ENCODE results near the gene CRTC1.
A peak's percentile ranks its signal among the peaks of the same experiment; 100 is the strongest.

The CRTC1 gene

DNA sequence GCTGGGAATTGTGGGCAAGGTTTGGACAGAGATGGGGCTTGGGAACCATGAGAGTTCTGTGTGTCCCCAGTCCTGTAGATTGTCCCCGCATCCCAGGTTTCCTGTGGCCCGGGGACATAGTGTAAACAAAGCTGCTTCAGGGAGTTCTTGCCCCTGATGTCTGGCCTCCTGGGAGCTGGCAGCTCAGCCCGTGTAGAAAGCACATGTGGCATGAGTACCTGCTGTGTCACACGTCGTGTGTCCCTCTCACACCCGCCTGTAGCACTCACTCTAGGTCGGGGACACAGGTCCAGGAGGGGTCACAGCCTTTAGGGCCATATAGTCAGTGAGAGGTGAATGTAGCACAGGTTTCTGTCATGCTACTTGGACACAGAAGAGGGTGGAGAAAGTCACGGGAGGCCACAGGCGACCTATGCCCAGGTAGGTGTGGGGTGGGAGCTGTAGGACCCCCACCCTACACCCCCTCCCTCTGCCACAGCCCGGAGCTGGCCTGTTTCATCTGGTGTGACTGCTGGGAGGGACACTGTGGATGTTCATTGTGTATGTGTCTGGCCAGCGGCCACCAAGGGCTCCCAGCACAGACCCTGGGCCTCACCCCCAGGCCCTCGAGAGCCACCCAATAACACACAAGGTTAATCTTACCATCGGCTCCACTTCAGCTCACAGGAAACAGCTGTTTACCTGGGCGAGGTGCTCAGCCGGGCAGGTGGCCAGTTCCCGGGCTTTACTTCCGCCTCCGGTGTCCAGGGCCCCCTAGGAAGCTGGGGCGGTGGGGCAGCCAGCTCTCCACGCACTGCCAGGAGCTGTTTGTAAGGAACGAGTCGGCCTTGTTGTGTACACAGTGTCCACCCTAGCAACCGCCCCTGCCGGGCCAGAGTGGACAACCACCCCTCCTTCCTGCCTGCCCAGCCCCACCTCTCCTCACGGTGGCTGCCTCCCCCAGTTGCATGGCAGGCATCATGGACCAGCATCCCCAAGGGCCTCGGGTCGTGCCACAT lies 57.9 kb downstream of the CRTC1 start:
- intact Hi-C loops (cut with micrococcal nuclease), result no loop called here
- no peaks in the 10 kb centered on the region for H3K4me1 Mint-ChIP-seq (ENCODE audit: low read depth)
- H3K27me3 Mint-ChIP-seq, result no peaks in the 10 kb centered on the region
- no peak overlapping the region for H3K4me3 Mint-ChIP-seq
- peaks cover 16% of the 10 kb centered on the region for H3K36me3 Mint-ChIP-seq (ENCODE audit: low read depth)
- H3K9me3 Mint-ChIP-seq, result no peaks in the 10 kb centered on the region
- no peak overlapping the region for H3K27ac Mint-ChIP-seq

DNA sequence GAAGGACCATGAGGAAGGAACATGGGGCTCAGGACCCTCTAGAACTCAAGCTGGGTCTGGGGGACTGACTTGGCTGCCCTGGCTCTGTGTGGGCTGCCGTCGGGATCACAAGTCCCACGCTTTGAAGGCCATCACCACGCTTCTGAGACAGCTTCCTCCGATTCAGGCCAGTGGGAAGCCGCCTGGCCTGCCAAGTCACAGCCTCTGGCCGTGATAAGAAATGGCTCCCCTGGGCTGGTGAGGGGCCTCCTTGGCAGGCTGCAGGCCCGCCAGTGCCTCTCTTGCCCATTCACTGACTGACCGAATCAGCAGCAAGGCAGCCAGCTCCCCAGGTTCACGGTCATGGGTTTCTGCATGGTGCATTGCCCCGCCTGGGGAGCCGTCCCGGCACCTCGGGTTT lies 58.8 kb downstream of the CRTC1 start:
- no peaks in the 10 kb centered on the region for H3K9me3 Mint-ChIP-seq
- H3K27ac Mint-ChIP-seq, result no peak overlapping the region
- no peaks in the 10 kb centered on the region for H3K4me1 Mint-ChIP-seq (ENCODE audit: low read depth)
- H3K4me3 Mint-ChIP-seq, result no peak overlapping the region
- intact Hi-C loops (cut with micrococcal nuclease), result no loop called here
- H3K27me3 Mint-ChIP-seq, result no peaks in the 10 kb centered on the region
- H3K36me3 Mint-ChIP-seq (ENCODE audit: low read depth), result peaks cover 23% of the 10 kb centered on the region

DNA sequence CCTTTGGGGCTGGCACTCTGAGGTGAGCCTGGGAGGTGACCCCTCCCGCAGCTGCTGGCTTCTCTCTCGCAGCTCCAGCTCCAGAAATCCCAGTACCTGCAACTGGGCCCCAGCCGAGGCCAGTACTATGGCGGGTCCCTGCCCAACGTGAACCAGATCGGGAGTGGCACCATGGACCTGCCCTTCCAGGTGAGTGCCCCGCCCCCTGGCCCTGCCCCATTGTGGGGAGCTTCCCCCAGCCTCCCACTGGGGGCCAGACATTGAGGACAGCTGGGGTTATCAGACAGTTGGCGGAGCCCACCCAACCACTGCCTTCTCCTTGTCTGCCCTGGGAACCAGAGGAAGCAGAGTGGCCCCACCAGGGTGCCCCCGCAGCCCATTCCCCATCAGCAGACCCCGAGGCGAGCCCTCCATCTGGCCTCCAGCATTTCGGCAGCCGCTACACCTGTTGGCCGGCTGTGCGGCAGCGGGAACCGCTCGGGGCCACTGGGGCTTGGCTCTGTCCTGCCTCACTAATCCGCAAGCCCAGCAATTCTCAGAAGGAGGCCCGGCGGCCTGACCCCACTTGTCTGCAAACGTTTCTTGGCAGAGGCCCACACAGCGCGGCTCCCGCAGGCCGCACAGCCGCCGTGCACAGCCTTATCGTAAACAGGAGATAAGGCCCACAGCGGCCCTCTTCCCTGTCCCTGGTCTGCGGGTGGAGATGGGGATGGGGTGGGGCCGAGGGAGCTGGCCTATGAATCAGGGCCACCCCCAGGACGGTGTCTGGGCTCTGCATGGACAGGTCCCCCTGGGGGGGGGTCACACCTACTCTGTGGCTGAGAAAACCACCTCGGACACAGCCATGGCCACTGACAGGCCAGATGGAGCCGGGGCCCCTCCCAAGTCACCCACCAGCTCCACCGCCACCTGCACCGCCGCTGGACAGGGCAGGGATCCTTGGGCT lies 59.6 kb downstream of the CRTC1 start:
- intact Hi-C loops (cut with micrococcal nuclease), result no loop called here
- no peaks in the 10 kb centered on the region for H3K9me3 Mint-ChIP-seq
- no peaks in the 10 kb centered on the region for H3K27me3 Mint-ChIP-seq
- H3K4me3 Mint-ChIP-seq, result no peak overlapping the region
- H3K27ac Mint-ChIP-seq, result no peak overlapping the region
- no peaks in the 10 kb centered on the region for H3K4me1 Mint-ChIP-seq (ENCODE audit: low read depth)
- peaks cover 23% of the 10 kb centered on the region for H3K36me3 Mint-ChIP-seq (ENCODE audit: low read depth)

DNA sequence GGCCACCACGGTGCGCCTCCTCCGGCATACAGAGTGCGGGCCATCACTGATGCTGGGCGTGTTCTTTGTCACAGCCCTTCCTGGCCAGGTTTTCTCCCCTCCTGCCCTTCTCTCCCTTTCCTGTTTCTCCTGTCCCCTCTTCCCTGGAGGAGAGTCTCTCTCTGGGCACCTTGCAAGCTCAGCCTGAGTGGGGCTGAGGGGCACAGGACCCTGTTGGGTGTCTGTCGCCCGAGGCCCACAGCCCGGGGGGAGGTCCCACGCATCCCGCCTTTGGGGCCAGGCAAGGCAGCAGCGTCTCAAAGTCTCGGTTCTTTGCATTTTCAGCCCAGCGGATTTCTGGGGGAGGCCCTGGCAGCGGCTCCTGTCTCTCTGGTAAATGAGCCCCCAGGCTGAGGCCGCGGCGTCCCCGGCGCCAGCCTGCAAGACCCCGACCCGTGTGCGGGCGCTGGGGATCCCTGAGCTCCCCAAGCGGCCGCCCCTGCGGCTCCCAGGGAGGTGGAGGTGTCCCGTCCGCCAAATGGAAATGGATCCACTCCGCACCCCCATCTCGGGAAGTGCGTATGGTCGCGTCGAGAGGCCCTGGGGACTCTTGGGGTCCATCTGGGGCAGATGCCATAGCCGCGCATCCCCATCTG lies 60.4 kb downstream of the CRTC1 start:
- no peak overlapping the region for H3K4me3 Mint-ChIP-seq

DNA sequence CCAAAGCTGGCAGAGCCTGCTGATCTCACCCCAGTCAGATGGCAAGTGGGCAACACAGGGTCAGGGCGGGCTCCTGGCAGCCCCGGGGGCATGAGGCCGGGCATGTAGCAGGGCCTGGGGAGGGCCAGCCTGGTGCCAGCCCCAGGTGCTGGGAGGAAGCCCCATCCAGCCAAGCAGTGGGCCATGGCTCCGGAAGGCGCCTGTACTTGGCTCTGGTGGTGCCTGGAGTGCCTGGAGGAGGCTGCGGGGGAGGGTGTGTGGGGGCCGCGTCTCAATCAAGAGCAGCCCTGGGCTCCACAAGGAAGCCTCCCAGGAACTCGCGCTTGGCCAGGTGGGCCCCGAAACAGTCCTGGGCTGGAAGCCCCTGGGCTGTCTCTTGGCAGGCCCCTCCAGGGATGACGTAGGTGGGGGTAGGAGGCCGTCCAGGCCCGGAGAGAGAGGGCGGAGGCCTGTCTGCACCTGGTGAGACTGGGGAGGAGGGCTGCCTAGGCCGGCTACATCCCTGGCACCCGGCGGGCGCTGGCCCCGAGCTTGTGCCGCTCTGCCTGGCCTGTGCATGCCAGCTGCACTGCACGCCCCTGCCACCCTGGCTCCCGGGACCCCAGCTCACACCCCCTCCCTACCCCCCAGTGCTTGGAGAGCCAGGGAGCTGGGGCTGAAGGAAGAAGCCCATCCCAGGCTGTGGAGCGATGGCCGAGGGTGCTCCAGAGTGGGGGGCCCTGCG lies 61.7 kb downstream of the CRTC1 start:
- Mint-ChIP-seq H3K4me1 (ENCODE audit: low read depth) (peaks cover 5% of the 10 kb centered on the region), H3K9me3 (no peaks in the 10 kb centered on the region), H3K4me3 (no peak overlapping the region), H3K27ac (no peak overlapping the region), H3K36me3 (ENCODE audit: low read depth) (peaks cover 32% of the 10 kb centered on the region), H3K27me3 (no peaks in the 10 kb centered on the region)
- intact Hi-C loops (cut with micrococcal nuclease), result no loop called here

More for the DNA sequence above, 60.4 kb downstream of the CRTC1 start:
- Mint-ChIP-seq H3K4me1 (ENCODE audit: low read depth) (no peaks in the 10 kb centered on the region), H3K36me3 (ENCODE audit: low read depth) (peaks cover 23% of the 10 kb centered on the region), H3K9me3 (no peaks in the 10 kb centered on the region), H3K27ac (no peak overlapping the region), H3K27me3 (no peaks in the 10 kb centered on the region)
- intact Hi-C loops (cut with micrococcal nuclease), result no loop called here

DNA sequence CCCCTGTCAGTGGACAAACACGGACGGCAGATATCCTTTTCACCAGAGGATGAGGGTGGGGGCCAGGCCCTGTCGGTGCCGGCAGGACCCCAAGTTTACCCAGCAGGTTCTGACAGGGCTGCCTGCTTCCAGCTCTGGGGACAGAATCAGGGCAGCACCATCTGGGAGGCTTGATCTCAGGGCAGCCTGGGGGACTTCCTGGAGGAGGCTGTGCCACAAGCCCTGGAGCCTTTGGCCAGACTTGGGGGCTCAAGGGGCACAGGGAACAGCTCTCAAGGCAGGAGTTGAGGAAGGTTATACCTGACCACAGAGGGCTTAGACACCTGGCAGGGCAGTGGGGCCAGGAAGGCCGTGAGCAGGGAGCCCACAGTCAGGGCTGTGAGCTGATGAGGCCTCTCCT lies 62.5 kb downstream of the CRTC1 start:
- intact Hi-C loops (cut with micrococcal nuclease), result no loop called here
- Mint-ChIP-seq H3K27ac (peak overlapping the region; percentile 48), H3K4me3 (no peak overlapping the region), H3K27me3 (no peaks in the 10 kb centered on the region), H3K9me3 (no peaks in the 10 kb centered on the region), H3K36me3 (ENCODE audit: low read depth) (peaks cover 39% of the 10 kb centered on the region), H3K4me1 (ENCODE audit: low read depth) (peaks cover 12% of the 10 kb centered on the region)

DNA sequence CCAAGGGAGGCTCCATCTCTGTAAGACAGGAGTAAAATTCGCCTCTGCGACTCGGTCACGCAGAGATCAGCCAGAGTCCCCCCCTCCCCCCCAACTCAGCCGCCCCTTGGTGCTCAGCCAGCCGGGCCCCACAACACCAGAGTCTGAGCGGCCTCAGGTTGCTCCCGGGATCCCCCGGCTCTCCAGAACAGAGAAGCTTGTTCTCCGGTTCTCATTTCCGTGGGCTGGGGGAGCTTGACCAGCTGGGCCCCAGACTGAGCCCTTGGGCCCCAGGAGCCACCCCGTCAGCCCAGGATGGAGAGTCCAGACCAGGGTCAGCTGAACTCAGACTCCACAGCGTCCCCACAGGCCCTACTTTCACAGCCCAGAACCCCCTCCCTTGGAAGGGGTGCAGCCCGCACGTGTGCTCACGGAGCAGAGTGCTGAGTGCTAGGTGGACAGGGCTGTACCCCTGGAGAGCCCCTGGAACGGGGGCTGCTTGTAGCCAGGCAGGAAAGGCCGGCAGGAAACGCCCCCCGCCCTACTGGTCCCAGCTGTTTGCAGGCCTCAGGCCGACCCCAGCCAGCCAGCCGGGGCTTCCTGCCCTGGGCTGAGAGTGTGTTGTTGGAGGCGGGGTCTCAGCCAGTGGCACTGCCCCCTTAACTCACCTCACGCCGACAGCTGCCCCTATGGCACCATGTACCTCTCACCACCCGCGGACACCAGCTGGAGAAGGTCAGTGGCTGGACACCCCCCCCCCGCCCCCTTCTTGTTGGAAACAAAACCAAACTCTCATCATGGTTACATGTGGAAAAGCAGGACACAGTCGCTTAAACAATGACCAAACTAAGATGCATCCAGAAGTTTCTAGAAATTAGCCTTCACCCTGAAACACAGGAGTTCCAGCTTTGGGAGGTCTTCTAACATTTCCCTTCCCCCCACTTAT lies 63.2 kb downstream of the CRTC1 start:
- Mint-ChIP-seq H3K27ac (no peak overlapping the region), H3K4me3 (no peak overlapping the region), H3K27me3 (no peaks in the 10 kb centered on the region), H3K36me3 (ENCODE audit: low read depth) (peaks cover 47% of the 10 kb centered on the region), H3K9me3 (no peaks in the 10 kb centered on the region), H3K4me1 (ENCODE audit: low read depth) (peaks cover 18% of the 10 kb centered on the region)
- intact Hi-C loops (cut with micrococcal nuclease), result no loop called here

DNA sequence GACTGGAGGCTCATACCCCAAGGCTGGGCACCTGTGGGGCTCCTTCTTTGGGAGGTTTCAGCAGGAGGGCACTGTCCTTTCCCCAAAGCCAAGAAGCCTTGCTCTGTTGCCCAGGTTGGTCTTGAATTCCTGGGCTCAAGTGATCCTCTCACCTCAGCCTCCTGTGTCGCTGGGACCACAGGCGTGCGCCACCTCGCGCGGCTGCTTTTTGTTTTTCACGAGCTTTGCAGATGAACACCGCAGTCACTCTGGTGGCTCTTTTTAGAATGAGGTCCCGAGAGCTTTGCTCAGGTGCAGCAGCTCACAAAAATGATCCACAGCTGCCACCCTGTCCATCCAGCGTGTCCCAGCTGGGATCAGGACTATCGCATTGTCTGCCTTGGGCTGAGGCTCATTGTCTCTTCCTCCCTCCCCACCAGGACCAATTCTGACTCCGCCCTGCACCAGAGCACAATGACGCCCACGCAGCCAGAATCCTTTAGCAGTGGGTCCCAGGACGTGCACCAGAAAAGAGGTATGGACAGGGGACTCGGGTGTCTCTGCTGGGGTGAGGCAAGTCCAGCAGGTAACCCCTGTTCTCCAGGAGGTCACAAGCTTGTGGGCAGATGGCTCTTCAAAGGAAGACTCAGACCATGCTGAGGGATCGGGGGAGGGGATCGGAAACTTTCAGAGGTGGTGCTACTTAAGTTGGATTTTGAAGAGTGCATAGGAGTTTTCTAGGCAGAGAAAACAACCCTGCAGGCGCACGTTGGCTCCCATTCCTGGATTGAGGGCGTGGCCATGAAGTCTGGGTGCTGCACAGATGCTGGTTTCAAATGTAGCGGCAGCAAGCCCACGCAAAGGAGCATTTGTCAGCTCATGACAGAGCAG lies 66.1 kb downstream of the CRTC1 start:
- Mint-ChIP-seq H3K27ac (no peak overlapping the region), H3K27me3 (no peaks in the 10 kb centered on the region), H3K36me3 (ENCODE audit: low read depth) (peaks cover 58% of the 10 kb centered on the region), H3K4me1 (ENCODE audit: low read depth) (peaks cover 18% of the 10 kb centered on the region), H3K9me3 (no peaks in the 10 kb centered on the region), H3K4me3 (no peak overlapping the region)
- intact Hi-C loops (cut with micrococcal nuclease), result no loop called here

DNA sequence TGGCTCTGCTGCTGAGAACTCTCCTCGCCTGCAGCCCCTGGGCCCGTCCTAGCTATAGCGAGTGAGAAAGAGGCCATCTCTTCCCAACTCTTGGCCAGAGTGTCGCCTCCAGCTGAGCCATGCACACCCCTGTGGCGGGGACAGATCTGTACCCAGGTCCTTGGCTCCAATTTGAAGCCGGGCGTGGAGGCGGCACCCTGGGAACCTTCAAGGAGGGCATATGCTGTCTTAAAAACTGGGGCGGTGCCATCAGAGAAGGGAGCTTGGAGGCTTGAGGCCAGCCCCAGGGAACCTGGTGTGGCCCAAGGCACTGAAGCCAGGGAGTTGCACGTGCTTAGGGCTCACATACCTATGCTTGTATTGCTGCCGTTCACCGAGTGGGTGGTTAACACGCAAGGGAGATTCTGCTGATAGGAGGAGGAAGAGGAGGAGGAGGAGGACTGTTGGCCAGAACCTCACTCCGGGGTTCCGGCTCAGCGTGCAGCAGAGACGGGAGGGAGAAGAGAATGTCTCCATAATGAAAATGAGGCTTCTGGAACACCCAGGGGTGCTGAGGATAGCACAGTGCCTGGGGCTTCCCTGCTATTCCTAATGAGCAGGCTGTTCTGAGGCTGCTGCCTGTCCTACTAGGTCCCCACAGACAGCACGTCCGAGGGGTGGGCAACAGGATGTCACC lies 67.0 kb downstream of the CRTC1 start:
- no peaks in the 10 kb centered on the region for H3K27me3 Mint-ChIP-seq
- intact Hi-C loops (cut with micrococcal nuclease), result no loop called here

DNA sequence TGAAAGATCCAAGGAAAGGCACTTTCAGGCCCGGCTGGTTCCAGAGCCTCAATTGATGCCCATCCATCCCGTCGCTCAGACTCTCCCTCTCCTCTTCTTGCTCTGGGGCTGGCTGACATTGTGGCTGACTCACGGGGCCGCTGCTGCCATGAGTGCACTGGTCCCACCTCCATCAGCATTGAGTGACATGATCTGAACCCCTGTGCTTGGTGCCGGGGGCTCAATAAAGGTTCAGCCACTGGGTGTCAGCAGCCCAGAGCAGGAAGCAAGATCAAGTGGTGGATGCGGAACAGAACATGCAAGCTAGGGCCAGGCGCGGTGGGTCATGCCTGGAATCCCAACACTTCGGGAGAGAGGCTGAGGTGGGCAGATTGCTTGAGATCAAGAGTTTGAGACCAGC lies 68.1 kb downstream of the CRTC1 start:
- peak overlapping the region; percentile 52 for H3K27ac Mint-ChIP-seq
- H3K9me3 Mint-ChIP-seq, result no peaks in the 10 kb centered on the region
- intact Hi-C loops (cut with micrococcal nuclease), result no loop called here
- peaks cover 69% of the 10 kb centered on the region for H3K36me3 Mint-ChIP-seq (ENCODE audit: low read depth)
- H3K27me3 Mint-ChIP-seq, result no peaks in the 10 kb centered on the region
- H3K4me3 Mint-ChIP-seq, result no peak overlapping the region
- peaks cover 18% of the 10 kb centered on the region for H3K4me1 Mint-ChIP-seq (ENCODE audit: low read depth)

More for the DNA sequence above, 67.0 kb downstream of the CRTC1 start:
- peak overlapping the region; percentile 52 for H3K27ac Mint-ChIP-seq
- H3K4me1 Mint-ChIP-seq (ENCODE audit: low read depth), result peaks cover 18% of the 10 kb centered on the region
- no peak overlapping the region for H3K4me3 Mint-ChIP-seq
- no peaks in the 10 kb centered on the region for H3K9me3 Mint-ChIP-seq
- H3K36me3 Mint-ChIP-seq (ENCODE audit: low read depth), result peaks cover 64% of the 10 kb centered on the region

DNA sequence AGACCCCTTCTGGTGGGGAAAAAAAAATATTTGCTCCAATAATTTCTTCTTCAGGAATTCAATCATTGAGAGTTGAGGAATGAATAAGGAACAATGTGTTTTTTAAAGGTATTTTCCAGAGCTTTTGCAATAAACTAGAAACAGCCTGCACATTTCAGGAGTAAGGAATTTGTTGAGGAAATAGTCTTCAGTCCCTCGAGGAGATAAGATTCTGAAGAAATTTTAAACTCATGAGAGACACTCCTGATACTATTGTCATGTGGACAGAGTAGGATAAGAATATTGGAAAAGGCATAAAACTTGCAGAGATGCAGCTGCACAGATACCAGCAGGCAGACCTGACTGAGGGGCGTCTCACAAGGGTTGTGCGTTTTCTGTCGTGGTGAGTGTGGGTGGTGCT lies 71.0 kb downstream of the CRTC1 start:
- H3K9me3 Mint-ChIP-seq, result no peaks in the 10 kb centered on the region
- H3K4me3 Mint-ChIP-seq, result no peak overlapping the region
- peaks cover 18% of the 10 kb centered on the region for H3K4me1 Mint-ChIP-seq (ENCODE audit: low read depth)
- intact Hi-C loops (cut with micrococcal nuclease), result no loop called here
- peaks cover 69% of the 10 kb centered on the region for H3K36me3 Mint-ChIP-seq (ENCODE audit: low read depth)
- H3K27ac Mint-ChIP-seq, result no peak overlapping the region
- no peaks in the 10 kb centered on the region for H3K27me3 Mint-ChIP-seq

Data from dendritic cell treated with granulocyte-macrophage colony-stimulating factor and Interleukin-4, amounts not matched to agents 40 ng/mL and 50 ng/mL, for 4 days (primary cell).